ENCODE measurements around the gene RAP1B.

DNA sequence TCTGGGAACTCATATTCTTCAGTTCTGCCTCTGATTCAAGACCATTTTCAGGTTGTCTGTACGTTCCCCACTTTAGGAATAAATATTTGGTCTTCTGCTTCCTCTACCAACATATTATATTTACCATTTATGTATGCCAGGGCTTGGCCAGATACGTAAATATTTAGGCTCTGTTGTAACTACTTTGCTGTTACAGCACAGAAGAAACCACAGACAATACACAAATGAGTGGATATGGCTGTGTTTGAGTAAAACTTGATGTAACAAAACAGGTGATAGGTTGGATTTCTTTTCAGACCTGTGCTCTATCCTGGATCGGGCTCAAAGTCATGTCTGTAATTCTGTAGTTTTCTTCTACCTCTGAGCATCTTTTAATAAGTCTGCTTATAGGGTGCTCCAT is 37.5 kb downstream of the RAP1B start:
- TF ChIP-seq EZH2phosphoT487 (IDR thresholded peaks at IDR 0.05; ENCODE audit: insufficient read depth, low read depth): no peak
- TF ChIP-seq EZH2 (IDR thresholded peaks at IDR 0.05; ENCODE audit: insufficient read depth, poor library complexity, severe bottlenecking): no peak
